ENCODE results near the gene AUTS2.

The AUTS2 gene

DNA sequence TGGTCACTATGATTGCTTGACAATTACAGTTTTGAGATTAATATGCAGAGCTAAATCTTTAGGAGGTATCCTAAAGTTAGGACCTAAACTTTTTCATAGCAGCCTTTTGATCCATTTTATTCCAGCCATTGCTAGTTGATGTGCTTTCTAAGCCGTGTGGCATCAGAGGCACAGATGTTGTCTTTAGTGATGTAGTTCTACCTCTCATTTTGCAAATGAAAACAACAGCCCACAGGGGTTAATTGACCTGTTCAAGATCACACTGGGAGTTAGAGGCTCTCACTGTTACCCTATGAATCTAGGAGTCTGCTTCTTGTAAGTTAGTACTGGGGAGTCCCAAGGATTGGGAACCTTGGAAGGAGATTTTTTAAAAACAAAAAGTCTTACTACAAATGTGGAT, 10.6 kb downstream of the AUTS2 start:
- Histone ChIP-seq H3K4me3 (ENCODE audit: low read depth in 1 of 2, low read length in 2 of 2) (no peak overlapping the region), H3K9ac (ENCODE audit: low read depth in 1 of 2, low read length in 2 of 2) (no peak overlapping the region), H3K27me3 (ENCODE audit: control insufficient read depth in 1 of 2, insufficient read depth in 2 of 2, low read length in 2 of 2) (peaks cover 13 to 15% of the 10 kb centered on the region in 2 donors), H3K36me3 (ENCODE audit: control insufficient read depth in 1 of 2, insufficient read depth in 2 of 2, low read length in 2 of 2) (no peaks in the 10 kb centered on the region), H3K27ac (ENCODE audit: low read depth, low read length) (no peak overlapping the region), H3K9me3 (ENCODE audit: control insufficient read depth in 1 of 2, low read length in 2 of 2) (no peaks in the 10 kb centered on the region), H3K4me1 (ENCODE audit: control insufficient read depth in 1 of 2, insufficient read depth in 2 of 2, low read length in 2 of 2) (no peaks in the 10 kb centered on the region)

- H3K27me3 ChIP-seq (ENCODE audit: control insufficient read depth in 1 of 2, insufficient read depth in 2 of 2, low read length in 2 of 2) = peaks cover 7 to 8% of the 10 kb centered on the region in 2 donors
- H3K9ac ChIP-seq (ENCODE audit: low read depth in 1 of 2, low read length in 2 of 2) = no peak overlapping the region
- H3K27ac ChIP-seq (ENCODE audit: low read depth, low read length) = no peak overlapping the region
- H3K9me3 ChIP-seq (ENCODE audit: control insufficient read depth in 1 of 2, low read length in 2 of 2) = no peaks in the 10 kb centered on the region
- H3K36me3 ChIP-seq (ENCODE audit: control insufficient read depth in 1 of 2, insufficient read depth in 2 of 2, low read length in 2 of 2) = no peaks in the 10 kb centered on the region
- H3K4me1 ChIP-seq (ENCODE audit: control insufficient read depth in 1 of 2, insufficient read depth in 2 of 2, low read length in 2 of 2) = no peaks in the 10 kb centered on the region
- no peak overlapping the region for H3K4me3 ChIP-seq (ENCODE audit: low read depth in 1 of 2, low read length in 2 of 2)
These were observed 11.5 kb downstream of the AUTS2 start for GRCh38 chr7:69609541-69610373.

DNA sequence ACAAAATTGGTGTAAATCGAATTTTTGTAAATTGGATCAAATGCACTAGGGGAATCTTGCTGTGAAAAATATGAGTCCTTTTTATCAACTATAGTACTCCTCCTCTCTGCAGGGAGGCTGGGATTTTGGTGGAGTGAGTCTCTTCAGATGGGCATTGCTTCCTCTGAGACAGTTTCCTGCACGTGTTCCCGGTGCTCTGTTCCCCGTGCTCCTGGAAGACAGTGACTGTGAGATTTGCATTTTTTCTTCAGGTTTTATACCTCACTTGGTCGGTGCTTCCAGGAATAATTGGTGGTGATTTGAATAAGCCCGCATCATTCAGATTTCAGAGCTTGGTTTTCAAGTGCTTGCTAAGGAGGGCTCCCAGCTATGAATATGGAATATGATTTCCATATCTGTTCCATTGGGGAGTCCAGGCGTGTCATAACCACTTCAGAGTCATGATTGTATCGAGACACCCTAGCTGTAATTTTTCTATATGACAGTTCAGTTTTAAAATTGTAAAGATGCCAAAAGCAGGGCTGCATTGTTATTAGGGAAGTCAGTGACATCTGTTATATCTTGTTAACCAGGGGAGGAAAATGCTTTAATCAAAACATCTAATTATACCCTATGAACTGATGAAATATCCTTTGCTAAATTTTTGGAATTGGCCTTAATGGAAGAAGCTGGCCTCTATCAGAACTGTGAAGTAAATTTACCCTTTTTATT, 12.3 kb downstream of the AUTS2 start:
- Histone ChIP-seq H3K9ac (ENCODE audit: low read depth in 1 of 2, low read length in 2 of 2) (no peak overlapping the region), H3K4me1 (ENCODE audit: control insufficient read depth in 1 of 2, insufficient read depth in 2 of 2, low read length in 2 of 2) (no peaks in the 10 kb centered on the region), H3K36me3 (ENCODE audit: control insufficient read depth in 1 of 2, insufficient read depth in 2 of 2, low read length in 2 of 2) (no peaks in the 10 kb centered on the region), H3K4me3 (ENCODE audit: low read depth in 1 of 2, low read length in 2 of 2) (no peak overlapping the region), H3K27me3 (ENCODE audit: control insufficient read depth in 1 of 2, insufficient read depth in 2 of 2, low read length in 2 of 2) (peaks cover 2 to 3% of the 10 kb centered on the region in 2 donors), H3K9me3 (ENCODE audit: control insufficient read depth in 1 of 2, low read length in 2 of 2) (no peaks in the 10 kb centered on the region), H3K27ac (ENCODE audit: low read depth, low read length) (no peak overlapping the region)

DNA sequence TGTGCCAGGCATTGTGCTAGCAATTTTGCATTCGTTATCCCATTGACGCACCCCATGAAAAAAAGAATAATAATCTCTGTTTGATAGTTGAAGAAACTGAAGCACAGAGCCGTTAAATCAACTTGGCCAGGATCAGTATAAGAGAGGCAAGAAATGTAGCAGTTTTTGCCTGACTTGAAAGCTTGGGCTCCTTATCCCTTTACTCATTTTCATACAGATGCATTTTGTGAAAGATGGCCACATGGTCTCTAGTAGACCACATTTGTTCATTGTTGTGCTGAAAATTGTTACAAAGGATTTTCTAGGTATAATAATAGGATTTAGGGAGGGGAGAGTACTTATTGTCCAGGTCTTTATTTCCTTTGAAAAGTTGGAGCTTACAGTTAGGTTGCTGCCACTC, 14.7 kb downstream of the AUTS2 start:
- no peak overlapping the region for H3K4me3 ChIP-seq (ENCODE audit: low read depth in 1 of 2, low read length in 2 of 2)
- H3K27ac ChIP-seq (ENCODE audit: low read depth, low read length) = no peak overlapping the region
- peaks cover 0 to 3% of the 10 kb centered on the region in 2 donors for H3K27me3 ChIP-seq (ENCODE audit: control insufficient read depth in 1 of 2, insufficient read depth in 2 of 2, low read length in 2 of 2)
- no peaks in the 10 kb centered on the region for H3K4me1 ChIP-seq (ENCODE audit: control insufficient read depth in 1 of 2, insufficient read depth in 2 of 2, low read length in 2 of 2)
- no peaks in the 10 kb centered on the region for H3K36me3 ChIP-seq (ENCODE audit: control insufficient read depth in 1 of 2, insufficient read depth in 2 of 2, low read length in 2 of 2)
- H3K9me3 ChIP-seq (ENCODE audit: control insufficient read depth in 1 of 2, low read length in 2 of 2) = no peaks in the 10 kb centered on the region
- H3K9ac ChIP-seq (ENCODE audit: low read depth in 1 of 2, low read length in 2 of 2) = no peak overlapping the region

DNA sequence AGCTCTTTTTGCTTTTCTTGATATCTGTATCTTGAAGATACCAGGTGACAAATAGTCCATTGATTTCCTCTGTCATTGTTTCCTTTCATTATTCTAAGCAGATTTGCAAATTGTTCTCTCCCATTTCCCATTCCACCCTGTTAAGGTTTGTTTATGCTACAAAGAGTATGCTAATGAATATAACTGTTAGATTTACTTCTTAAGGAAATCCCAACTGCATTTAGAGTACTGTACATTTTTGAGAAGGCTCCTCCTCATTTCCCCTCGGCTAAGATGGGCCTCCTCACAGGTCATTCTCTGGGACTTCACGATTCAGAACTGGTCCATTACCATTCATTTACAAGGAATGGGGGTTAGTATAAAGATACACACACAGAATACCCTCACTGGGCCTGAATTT, 15.6 kb downstream of the AUTS2 start:
- Histone ChIP-seq H3K9me3 (ENCODE audit: control insufficient read depth in 1 of 2, low read length in 2 of 2) (no peaks in the 10 kb centered on the region), H3K9ac (ENCODE audit: low read depth in 1 of 2, low read length in 2 of 2) (no peak overlapping the region), H3K4me3 (ENCODE audit: low read depth in 1 of 2, low read length in 2 of 2) (no peak overlapping the region), H3K27ac (ENCODE audit: low read depth, low read length) (no peak overlapping the region), H3K36me3 (ENCODE audit: control insufficient read depth in 1 of 2, insufficient read depth in 2 of 2, low read length in 2 of 2) (no peaks in the 10 kb centered on the region), H3K4me1 (ENCODE audit: control insufficient read depth in 1 of 2, insufficient read depth in 2 of 2, low read length in 2 of 2) (no peaks in the 10 kb centered on the region), H3K27me3 (ENCODE audit: control insufficient read depth in 1 of 2, insufficient read depth in 2 of 2, low read length in 2 of 2) (peaks cover 0 to 1% of the 10 kb centered on the region in 2 donors)

DNA sequence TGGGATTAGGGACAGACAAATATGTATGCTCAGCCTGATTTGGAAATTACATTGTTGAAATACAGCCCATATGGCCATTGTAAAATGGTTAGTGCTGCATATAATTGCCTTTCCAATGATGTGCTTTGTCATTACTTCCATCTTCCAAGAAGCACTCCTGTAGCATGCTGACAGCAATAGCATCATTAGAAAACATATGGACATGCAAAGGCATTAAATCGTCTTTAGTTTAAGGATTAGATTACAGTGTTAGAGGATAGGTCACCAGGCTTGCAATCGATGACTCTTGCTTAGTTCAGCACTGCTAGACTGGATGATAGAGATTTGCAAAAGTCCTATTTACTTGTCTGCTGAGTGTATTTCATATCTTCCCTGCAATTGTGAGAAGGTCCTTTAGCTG, 17.4 kb downstream of the AUTS2 start:
- H3K27me3 ChIP-seq (ENCODE audit: control insufficient read depth in 1 of 2, insufficient read depth in 2 of 2, low read length in 2 of 2) = no peaks in the 10 kb centered on the region
- no peaks in the 10 kb centered on the region for H3K4me1 ChIP-seq (ENCODE audit: control insufficient read depth in 1 of 2, insufficient read depth in 2 of 2, low read length in 2 of 2)
- H3K4me3 ChIP-seq (ENCODE audit: low read depth in 1 of 2, low read length in 2 of 2) = no peak overlapping the region
- H3K36me3 ChIP-seq (ENCODE audit: control insufficient read depth in 1 of 2, insufficient read depth in 2 of 2, low read length in 2 of 2) = no peaks in the 10 kb centered on the region
- no peaks in the 10 kb centered on the region for H3K9me3 ChIP-seq (ENCODE audit: control insufficient read depth in 1 of 2, low read length in 2 of 2)
- H3K9ac ChIP-seq (ENCODE audit: low read depth in 1 of 2, low read length in 2 of 2) = no peak overlapping the region
- no peak overlapping the region for H3K27ac ChIP-seq (ENCODE audit: low read depth, low read length)

DNA sequence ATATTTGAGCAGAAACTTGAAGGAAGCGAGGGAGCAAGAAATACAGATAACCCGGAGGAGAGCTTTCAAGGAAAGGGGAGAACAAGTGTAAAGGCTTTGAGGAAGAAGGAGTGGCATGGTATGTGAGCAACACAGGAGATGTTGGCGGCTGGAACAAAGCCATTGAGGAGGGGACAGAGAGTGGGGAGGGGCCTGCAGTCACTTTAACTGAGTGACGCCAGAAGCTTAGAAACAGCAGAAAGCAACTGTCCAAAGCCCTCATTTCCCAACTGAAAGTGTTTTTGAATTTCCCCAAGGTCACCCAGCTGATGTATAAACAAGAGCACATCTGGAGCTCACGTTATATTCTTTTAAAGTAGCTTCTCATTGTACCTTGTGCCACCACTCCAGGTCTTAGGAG, 19.1 kb downstream of the AUTS2 start:
- H3K4me3 ChIP-seq (ENCODE audit: low read depth in 1 of 2, low read length in 2 of 2) = no peak overlapping the region
- H3K9ac ChIP-seq (ENCODE audit: low read depth in 1 of 2, low read length in 2 of 2) = no peak overlapping the region
- H3K36me3 ChIP-seq (ENCODE audit: control insufficient read depth in 1 of 2, insufficient read depth in 2 of 2, low read length in 2 of 2) = no peaks in the 10 kb centered on the region
- no peaks in the 10 kb centered on the region for H3K4me1 ChIP-seq (ENCODE audit: control insufficient read depth in 1 of 2, insufficient read depth in 2 of 2, low read length in 2 of 2)
- no peaks in the 10 kb centered on the region for H3K9me3 ChIP-seq (ENCODE audit: control insufficient read depth in 1 of 2, low read length in 2 of 2)
- H3K27ac ChIP-seq (ENCODE audit: low read depth, low read length) = no peak overlapping the region
- H3K27me3 ChIP-seq (ENCODE audit: control insufficient read depth in 1 of 2, insufficient read depth in 2 of 2, low read length in 2 of 2) = no peaks in the 10 kb centered on the region

- no peaks in the 10 kb centered on the region for H3K9me3 ChIP-seq (ENCODE audit: control insufficient read depth in 1 of 2, low read length in 2 of 2)
- H3K4me1 ChIP-seq (ENCODE audit: control insufficient read depth in 1 of 2, insufficient read depth in 2 of 2, low read length in 2 of 2) = no peaks in the 10 kb centered on the region
- no peak overlapping the region for H3K9ac ChIP-seq (ENCODE audit: low read depth in 1 of 2, low read length in 2 of 2)
- H3K4me3 ChIP-seq (ENCODE audit: low read depth in 1 of 2, low read length in 2 of 2) = no peak overlapping the region
- no peak overlapping the region for H3K27ac ChIP-seq (ENCODE audit: low read depth, low read length)
- no peaks in the 10 kb centered on the region for H3K36me3 ChIP-seq (ENCODE audit: control insufficient read depth in 1 of 2, insufficient read depth in 2 of 2, low read length in 2 of 2)
- H3K27me3 ChIP-seq (ENCODE audit: control insufficient read depth in 1 of 2, insufficient read depth in 2 of 2, low read length in 2 of 2) = no peaks in the 10 kb centered on the region
These were observed 20.8 kb downstream of the AUTS2 start for GRCh38 chr7:69619054-69619453.

DNA sequence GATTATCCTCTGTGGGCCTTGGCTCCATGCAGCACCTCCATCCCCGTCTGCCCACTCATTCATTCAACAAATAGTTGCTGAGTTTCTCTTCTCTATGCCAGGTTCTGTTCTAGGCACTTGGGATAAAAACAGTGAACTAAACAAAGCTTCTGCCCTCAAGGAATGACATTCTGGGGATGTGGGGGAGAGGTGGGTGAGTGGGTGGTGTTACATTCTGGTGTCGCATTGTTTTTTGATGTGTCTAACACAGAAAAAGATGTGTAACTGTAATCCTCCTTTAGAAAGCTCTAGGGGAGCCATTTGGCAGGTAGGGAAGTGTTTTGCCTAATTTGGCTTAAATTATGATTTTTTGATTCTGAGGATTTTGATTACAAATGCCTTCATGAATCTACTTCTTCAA, 21.4 kb downstream of the AUTS2 start:
- Histone ChIP-seq H3K4me3 (ENCODE audit: low read depth in 1 of 2, low read length in 2 of 2) (no peak overlapping the region), H3K27ac (ENCODE audit: low read depth, low read length) (no peak overlapping the region), H3K36me3 (ENCODE audit: control insufficient read depth in 1 of 2, insufficient read depth in 2 of 2, low read length in 2 of 2) (no peaks in the 10 kb centered on the region), H3K9me3 (ENCODE audit: control insufficient read depth in 1 of 2, low read length in 2 of 2) (no peaks in the 10 kb centered on the region), H3K9ac (ENCODE audit: low read depth in 1 of 2, low read length in 2 of 2) (no peak overlapping the region), H3K27me3 (ENCODE audit: control insufficient read depth in 1 of 2, insufficient read depth in 2 of 2, low read length in 2 of 2) (no peaks in the 10 kb centered on the region), H3K4me1 (ENCODE audit: control insufficient read depth in 1 of 2, insufficient read depth in 2 of 2, low read length in 2 of 2) (no peaks in the 10 kb centered on the region)

DNA sequence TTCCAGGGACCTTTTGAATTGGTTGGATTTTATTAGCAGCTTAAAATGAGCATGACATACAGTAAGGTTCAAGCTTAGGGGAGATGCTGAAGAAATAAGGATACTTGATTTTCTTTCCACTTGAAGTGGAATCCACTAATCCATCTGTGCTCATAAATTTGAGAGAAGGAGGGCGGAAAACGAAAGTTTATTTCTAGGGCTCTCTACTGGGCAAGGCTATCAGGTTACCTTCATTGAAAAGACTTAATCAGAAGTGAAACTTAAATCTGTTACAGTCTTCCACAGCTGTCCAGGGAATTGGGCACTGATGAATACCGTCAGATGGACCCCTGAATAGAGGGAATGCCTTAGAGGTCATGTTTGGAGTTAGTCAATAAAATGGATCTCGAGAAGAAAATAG, 21.8 kb downstream of the AUTS2 start:
- Histone ChIP-seq H3K36me3 (ENCODE audit: control insufficient read depth in 1 of 2, insufficient read depth in 2 of 2, low read length in 2 of 2) (no peaks in the 10 kb centered on the region), H3K27ac (ENCODE audit: low read depth, low read length) (no peak overlapping the region), H3K9ac (ENCODE audit: low read depth in 1 of 2, low read length in 2 of 2) (no peak overlapping the region), H3K9me3 (ENCODE audit: control insufficient read depth in 1 of 2, low read length in 2 of 2) (no peaks in the 10 kb centered on the region), H3K4me1 (ENCODE audit: control insufficient read depth in 1 of 2, insufficient read depth in 2 of 2, low read length in 2 of 2) (no peaks in the 10 kb centered on the region), H3K4me3 (ENCODE audit: low read depth in 1 of 2, low read length in 2 of 2) (no peak overlapping the region), H3K27me3 (ENCODE audit: control insufficient read depth in 1 of 2, insufficient read depth in 2 of 2, low read length in 2 of 2) (no peaks in the 10 kb centered on the region)
